Osteocyte (in vitro differentiated cells): ENCODE results near the gene CELF1. TPM values are rescaled to one million over a fixed set of nuclear protein-coding genes. Genes with fewer than 3 reads are reported as not detected.

Experiments used
- DNase-seq: peaks from one replicate; pipeline ENCODE4 v3.0.0; 2021; ENCODE audit warnings: mixed read lengths; ENCODE audit not compliant: unreplicated experiment; ENCODE audit errors: extremely low spot score
- H3K27ac Mint-ChIP-seq: one replicate; pipeline ENCODE4 v1.8.0; 2021; ENCODE audit warnings: mild to moderate bottlenecking, mixed read lengths; ENCODE audit not compliant: unreplicated experiment
- H3K27me3 Mint-ChIP-seq: one replicate; pipeline ENCODE4 v1.8.0; 2021; ENCODE audit warnings: mixed read lengths; ENCODE audit not compliant: unreplicated experiment
- H3K36me3 Mint-ChIP-seq: one replicate; pipeline ENCODE4 v1.8.0; 2021; ENCODE audit warnings: mixed read lengths; ENCODE audit not compliant: unreplicated experiment
- H3K4me1 Mint-ChIP-seq: one replicate; pipeline ENCODE4 v1.8.0; 2021; ENCODE audit warnings: mixed read lengths; ENCODE audit not compliant: unreplicated experiment
- H3K4me3 Mint-ChIP-seq: one replicate; pipeline ENCODE4 v1.8.0; 2021; ENCODE audit warnings: mild to moderate bottlenecking, moderate library complexity, mixed read lengths; ENCODE audit not compliant: unreplicated experiment
- H3K9me3 Mint-ChIP-seq: one replicate; pipeline ENCODE4 v1.8.0; 2021; ENCODE audit warnings: mixed read lengths; ENCODE audit not compliant: unreplicated experiment
- CTCF ChIP-seq: fragments of 200-600 bp; sonication (generic); IDR thresholded peaks from 2 replicates; pipeline ENCODE4 v1.5.0; 2021; ENCODE audit warnings: antibody characterized with exemption, mild to moderate bottlenecking, moderate library complexity
- total RNA-seq: library from RNA; stranded (reverse); gene quantifications from 2 replicates; pipeline ENCODE4 v1.2.1, GENCODE V29; 2021

The CELF1 gene
- total RNA-seq, 1 donor from 2014 or later = 88.6 TPM

DNA sequence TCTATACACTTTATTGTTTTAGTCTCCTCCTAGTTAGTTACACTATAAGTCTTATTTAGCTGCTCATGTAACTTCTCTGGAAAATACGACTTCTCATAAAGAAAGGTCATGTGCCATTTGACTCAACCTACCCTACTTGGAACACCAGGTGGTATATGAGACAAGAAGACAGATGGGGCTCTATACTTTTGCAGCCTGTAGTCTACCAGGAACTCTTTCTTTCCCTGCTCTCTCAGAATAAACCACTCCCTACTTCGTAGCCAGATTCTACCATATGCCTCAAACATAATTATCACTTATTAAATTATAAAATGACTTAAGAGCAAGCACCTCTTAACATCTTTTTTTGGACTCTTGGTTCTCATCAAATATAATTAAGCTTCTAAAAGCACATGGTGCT, 65.5 kb downstream of the CELF1 start:
- DNase-seq = no peak
- no peaks in the 10 kb centered on the region for H3K9me3 Mint-ChIP-seq
- H3K4me3 Mint-ChIP-seq = no peak overlapping the region
- H3K27me3 Mint-ChIP-seq = no peaks in the 10 kb centered on the region
- H3K27ac Mint-ChIP-seq = no peak overlapping the region
- TF ChIP-seq CTCF = no peak
- H3K4me1 Mint-ChIP-seq = peaks cover 2% of the 10 kb centered on the region
- peaks cover 53% of the 10 kb centered on the region for H3K36me3 Mint-ChIP-seq

- Mint-ChIP-seq H3K4me3 (no peak overlapping the region), H3K27me3 (no peaks in the 10 kb centered on the region), H3K27ac (no peak overlapping the region), H3K36me3 (peaks cover 60% of the 10 kb centered on the region), H3K9me3 (no peaks in the 10 kb centered on the region), H3K4me1 (peaks cover under 1% of the 10 kb centered on the region)
- no peak for TF ChIP-seq CTCF
- no peak for DNase-seq
Measured at GRCh38 chr11:47485107-47485506, 67.8 kb downstream of the CELF1 start.

DNA sequence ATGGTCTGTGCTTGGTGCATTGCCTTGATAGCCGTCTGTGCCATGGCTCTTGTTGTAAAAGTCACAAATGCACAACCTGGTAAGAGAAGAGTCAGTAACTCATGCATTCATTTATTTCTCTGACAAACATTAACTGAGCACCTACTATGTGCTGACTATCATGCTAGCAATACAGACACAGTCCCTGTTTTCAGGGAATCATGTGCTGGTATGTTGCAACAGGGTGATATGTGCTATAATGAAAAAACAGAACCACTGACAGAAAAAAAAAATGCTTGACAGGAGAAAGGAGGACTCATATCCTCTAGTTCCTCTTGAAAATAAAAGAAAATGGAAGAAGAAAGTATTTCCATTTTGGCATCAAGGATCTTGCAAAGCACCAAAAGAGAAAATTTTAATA, 69.5 kb downstream of the CELF1 start:
- TF ChIP-seq CTCF = no peak
- no peaks in the 10 kb centered on the region for H3K9me3 Mint-ChIP-seq
- H3K4me3 Mint-ChIP-seq = no peak overlapping the region
- H3K4me1 Mint-ChIP-seq = no peaks in the 10 kb centered on the region
- no peaks in the 10 kb centered on the region for H3K27me3 Mint-ChIP-seq
- no peak for DNase-seq
- peaks cover 63% of the 10 kb centered on the region for H3K36me3 Mint-ChIP-seq
- no peak overlapping the region for H3K27ac Mint-ChIP-seq

DNA sequence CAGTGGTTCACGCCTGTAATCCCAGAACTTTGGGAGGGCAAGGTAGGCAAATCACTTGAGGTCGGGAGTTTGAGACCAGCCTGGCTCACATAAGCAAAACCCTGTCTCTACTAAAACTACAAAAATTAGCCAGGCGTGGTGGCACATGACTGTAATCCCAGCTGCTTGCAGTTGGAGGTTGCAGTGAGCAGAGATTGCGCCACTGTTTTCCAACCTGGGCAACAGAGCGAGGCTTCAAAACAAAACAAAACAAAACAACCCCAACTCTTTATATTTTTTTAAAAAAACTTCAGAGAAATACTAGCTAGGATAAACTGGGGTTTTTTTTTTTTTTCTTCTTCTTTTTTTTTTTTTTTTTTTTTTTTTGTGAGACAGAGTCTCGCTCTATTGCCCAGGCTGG, 72.2 kb downstream of the CELF1 start:
- TF ChIP-seq CTCF = no peak
- no peaks in the 10 kb centered on the region for H3K27me3 Mint-ChIP-seq
- no peaks in the 10 kb centered on the region for H3K9me3 Mint-ChIP-seq
- H3K4me1 Mint-ChIP-seq = no peaks in the 10 kb centered on the region
- H3K4me3 Mint-ChIP-seq = no peak overlapping the region
- no peak overlapping the region for H3K27ac Mint-ChIP-seq
- DNase-seq = no peak
- peaks cover 57% of the 10 kb centered on the region for H3K36me3 Mint-ChIP-seq

DNA sequence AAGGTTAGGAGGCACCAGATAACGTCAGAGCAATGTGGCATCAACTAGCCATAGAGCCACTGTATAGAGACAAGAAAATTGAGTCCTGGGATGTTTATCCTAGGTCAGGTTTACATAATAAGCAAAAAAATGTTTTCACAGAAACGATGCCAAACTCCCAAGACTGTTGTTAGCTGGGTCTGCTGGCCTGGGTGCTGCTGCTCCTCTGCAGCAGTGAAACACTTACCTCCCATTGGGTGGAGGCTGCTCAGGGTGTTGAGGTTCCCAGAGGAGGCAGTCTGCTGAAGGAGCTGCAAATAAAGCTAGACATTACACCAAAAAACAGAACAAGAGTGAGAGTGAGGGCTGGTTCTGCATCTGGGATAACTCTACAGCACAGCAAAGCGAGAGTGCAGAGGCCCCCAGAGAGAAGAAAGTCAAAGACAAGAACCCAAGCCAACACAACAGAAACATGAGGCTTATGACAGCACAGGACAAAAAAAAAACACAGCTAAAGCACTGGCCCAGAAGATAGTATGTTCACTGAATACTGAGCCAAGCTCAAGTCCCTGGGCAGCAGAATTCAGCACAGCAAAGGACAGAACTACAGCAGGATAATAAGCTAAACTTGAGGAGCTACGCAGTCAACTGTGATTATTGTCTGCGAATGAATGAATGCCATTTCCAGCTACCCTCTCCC, 74.1 kb downstream of the CELF1 start:
- Mint-ChIP-seq H3K4me3 (no peak overlapping the region), H3K27ac (no peak overlapping the region), H3K36me3 (peaks cover 56% of the 10 kb centered on the region), H3K9me3 (no peaks in the 10 kb centered on the region), H3K27me3 (no peaks in the 10 kb centered on the region), H3K4me1 (no peaks in the 10 kb centered on the region)
- no peak for DNase-seq
- TF ChIP-seq CTCF = no peak
